IMR-90 (cell line): ENCODE measurements around the gene VASN.

ENCODE experiments used
- BHLHE40 ChIP-seq: fragments of 150-350 bp; IDR thresholded peaks from 2 replicates; pipeline ENCODE4 v1.6.1; 2016; ENCODE audit warnings: mild to moderate bottlenecking, low read depth, low read length
- CEBPB ChIP-seq: IDR thresholded peaks from 2 replicates; pipeline ENCODE4 v1.6.1; 2012; ENCODE audit warnings: low read depth, low read length, improper control_type of control experiment
- CHD1 ChIP-seq: IDR thresholded peaks from 2 replicates; pipeline ENCODE4 v1.6.1; 2012; ENCODE audit warnings: low read depth, low read length, improper control_type of control experiment
- CTCF ChIP-seq: conservative IDR thresholded peaks from 2 replicates; pipeline ENCODE4 v1.5.1; 2012; ENCODE audit warnings: mild to moderate bottlenecking, low read depth, low read length, improper control_type of control experiment
- FOS ChIP-seq: fragments of 150-350 bp; IDR thresholded peaks from 2 replicates; pipeline ENCODE4 v1.6.1; 2016; ENCODE audit warnings: low read depth, low read length
- MXI1 ChIP-seq: IDR thresholded peaks from 2 replicates; pipeline ENCODE4 v1.6.1; 2012; ENCODE audit warnings: low read depth, mild to moderate bottlenecking, low read length, moderate library complexity, borderline replicate concordance
- NFE2L2 ChIP-seq: fragments of 150-350 bp; IDR thresholded peaks from 2 replicates; pipeline ENCODE4 v1.6.1; 2016; ENCODE audit warnings: low read depth, mild to moderate bottlenecking, low read length
- POLR2A ChIP-seq: IDR thresholded peaks from 2 replicates; pipeline ENCODE4 v1.6.1; 2012; ENCODE audit warnings: mild to moderate bottlenecking, low read depth, low read length
- RAD21 ChIP-seq: IDR thresholded peaks from 2 replicates; pipeline ENCODE4 v1.6.1; 2012; ENCODE audit warnings: low read length, improper control_type of control experiment
- RCOR1 ChIP-seq: IDR thresholded peaks from 2 replicates; pipeline ENCODE4 v1.6.1; 2012; ENCODE audit warnings: mild to moderate bottlenecking, low read length, improper control_type of control experiment; ENCODE audit not compliant: insufficient replicate concordance
- RFX5 ChIP-seq: IDR thresholded peaks from 2 replicates; pipeline ENCODE4 v1.8.0; 2012; ENCODE audit warnings: low read depth, mild to moderate bottlenecking, low read length, moderate library complexity
- SMC3 ChIP-seq: fragments of 150-350 bp; IDR thresholded peaks from 2 replicates; pipeline ENCODE4 v1.6.1; 2016; ENCODE audit warnings: low read depth, mild to moderate bottlenecking, antibody characterized with exemption, low read length, moderate library complexity
- USF2 ChIP-seq: fragments of 150-350 bp; IDR thresholded peaks from 2 replicates; pipeline ENCODE4 v1.6.1; 2017; ENCODE audit warnings: mild to moderate bottlenecking, antibody characterized with exemption, low read length, low read depth

DNA sequence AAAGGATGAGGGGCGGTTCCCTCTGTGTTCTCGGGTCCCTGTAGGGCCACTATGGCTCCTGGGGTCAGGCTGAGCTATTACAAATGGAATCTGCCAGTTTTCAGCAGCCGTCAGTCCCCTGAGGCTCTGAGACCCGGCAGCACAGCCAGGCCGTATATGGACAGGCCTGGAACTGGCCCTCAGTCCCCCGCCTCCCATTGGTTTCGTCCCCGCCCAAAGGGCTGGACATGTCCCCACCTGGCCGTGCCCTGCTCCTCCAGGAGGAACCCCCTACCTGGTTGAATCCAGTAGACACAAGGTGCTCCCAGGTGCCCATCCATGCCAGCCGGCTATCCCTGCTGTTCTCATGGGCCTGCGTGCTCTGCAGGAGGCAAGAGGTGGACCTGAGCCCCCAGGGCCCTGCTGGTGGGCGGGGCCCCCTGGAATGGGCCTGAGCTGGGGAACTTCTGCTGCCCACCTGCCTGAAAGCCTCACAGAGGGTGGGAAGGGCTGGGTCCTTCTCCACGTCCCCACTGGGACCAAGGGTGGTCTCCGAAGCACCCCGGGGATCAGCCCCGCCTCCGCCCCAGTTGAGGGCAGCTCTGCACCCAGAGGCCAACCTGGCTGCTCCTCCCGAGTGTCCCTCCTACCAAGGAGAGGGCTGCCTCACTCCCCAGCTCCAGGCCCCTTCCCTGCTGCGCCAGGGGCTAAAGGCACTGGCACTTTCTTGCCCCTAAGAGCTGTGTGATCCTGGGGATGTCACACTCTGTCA, 16.8 kb downstream of the VASN start:
- TF ChIP-seq MXI1 (no peak), CTCF (no peak), SMC3 (no peak), CEBPB (no peak), POLR2A (no peak), BHLHE40 (no peak), USF2 (no peak), RAD21 (no peak), FOS (no peak), RFX5 (no peak), NFE2L2 (no peak), RCOR1 (no peak), CHD1 (no peak)
